GM13977 (cell line): ENCODE data around the gene ZNF761.
A peak's percentile ranks its signal among the peaks of the same experiment; 100 is the strongest.
"Not testable (repeated sequence)": the region's sequence is repeated elsewhere in the genome, so short reads cannot be mapped to it uniquely, and the experiment has no call there.

Source experiments
- DNase-seq: peaks from one replicate; pipeline ENCODE4 v3.0.0; 2012; ENCODE audit warnings: low spot score
- CTCF ChIP-seq: IDR thresholded peaks from 2 replicates; pipeline ENCODE4 v1.5.1; 2012; ENCODE audit warnings: mild to moderate bottlenecking, control low read depth; ENCODE audit not compliant: insufficient read depth; ENCODE audit errors: extremely low read depth, missing control alignments
- in situ Hi-C: fragments of 300-500 bp; cut with MboI; formaldehyde crosslinking; loops from one replicate; pipeline ENCODE4 v1.12.0; 2022; ENCODE audit warnings: low sequenced_read_pairs, low pct_unique_long_range_greater_than_20kb, mixed read lengths, inconsistent platforms; ENCODE audit not compliant: unreplicated experiment

Gene ZNF761

GRCh38 chr19:53424968-53425597, 6.7 kb upstream of the ZNF761 start:
- TF ChIP-seq CTCF, result peak; percentile 73
- DNase-seq, result peak; percentile 33
- in situ Hi-C loops, result no loop called here

- TF ChIP-seq CTCF, result no peak
- DNase-seq, result peak; percentile 10
- in situ Hi-C loops, result no loop called here
Measured at GRCh38 chr19:53432088-53432661, 391 bp downstream of the ZNF761 start.

GRCh38 chr19:53443809-53444208, 12.0 kb downstream of the ZNF761 start:
- in situ Hi-C loops, DNase-seq: not testable (repeated sequence)

GRCh38 chr19:53447196-53447595, 15.4 kb downstream of the ZNF761 start:
- DNase-seq, in situ Hi-C loops: not testable (repeated sequence)

DNA sequence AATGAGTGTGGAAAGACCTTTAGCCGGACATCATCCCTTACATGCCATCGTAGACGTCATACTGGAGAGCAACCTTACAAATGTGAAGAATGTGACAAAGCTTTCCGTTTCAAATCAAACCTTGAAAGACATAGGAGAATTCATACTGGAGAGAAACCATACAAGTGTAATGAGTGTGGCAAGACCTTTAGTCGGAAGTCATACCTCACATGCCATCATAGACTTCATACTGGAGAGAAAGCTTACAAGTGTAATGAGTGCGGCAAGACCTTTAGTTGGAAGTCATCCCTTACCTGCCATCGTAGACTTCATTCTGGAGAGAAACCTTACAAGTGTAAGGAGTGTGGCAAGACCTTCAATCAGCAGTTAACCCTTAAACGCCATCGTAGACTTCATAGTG, 24.0 kb downstream of the ZNF761 start:
- in situ Hi-C loops, result no loop called here
- no peak for DNase-seq
- no peak for TF ChIP-seq CTCF

DNA sequence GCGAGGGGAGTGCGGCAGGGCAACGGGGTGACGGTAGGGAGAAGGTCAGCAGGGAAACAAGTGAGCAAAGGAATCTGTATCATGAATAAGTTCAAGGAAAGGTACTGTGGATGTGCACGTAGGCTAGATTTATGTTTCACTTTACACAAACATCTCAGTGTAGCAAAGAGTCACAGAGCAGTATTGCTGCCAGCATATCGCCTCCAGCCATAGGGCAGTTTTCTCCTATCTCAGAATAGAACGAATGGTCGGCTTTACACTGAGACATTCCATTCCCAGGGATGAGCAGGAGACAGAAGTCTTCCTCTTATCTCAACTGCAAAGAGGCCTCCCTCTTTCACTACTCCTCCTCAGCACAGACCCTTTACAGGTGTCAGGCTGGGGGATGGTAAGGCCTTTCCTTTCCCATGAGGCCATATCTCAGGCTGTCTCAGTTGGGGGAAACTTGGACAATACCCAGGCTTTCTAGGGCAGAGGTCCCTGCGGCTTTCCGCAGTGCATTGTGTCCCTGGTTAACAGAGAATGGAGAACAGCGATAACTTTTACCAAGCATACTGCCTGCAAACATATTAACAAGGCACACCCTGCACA, 28.4 kb downstream of the ZNF761 start:
- DNase-seq, in situ Hi-C loops: not testable (repeated sequence)

GRCh38 chr19:53461866-53462265, 30.1 kb downstream of the ZNF761 start:
- no peak for DNase-seq
- in situ Hi-C loops, result no loop called here
- TF ChIP-seq CTCF, result no peak

DNA sequence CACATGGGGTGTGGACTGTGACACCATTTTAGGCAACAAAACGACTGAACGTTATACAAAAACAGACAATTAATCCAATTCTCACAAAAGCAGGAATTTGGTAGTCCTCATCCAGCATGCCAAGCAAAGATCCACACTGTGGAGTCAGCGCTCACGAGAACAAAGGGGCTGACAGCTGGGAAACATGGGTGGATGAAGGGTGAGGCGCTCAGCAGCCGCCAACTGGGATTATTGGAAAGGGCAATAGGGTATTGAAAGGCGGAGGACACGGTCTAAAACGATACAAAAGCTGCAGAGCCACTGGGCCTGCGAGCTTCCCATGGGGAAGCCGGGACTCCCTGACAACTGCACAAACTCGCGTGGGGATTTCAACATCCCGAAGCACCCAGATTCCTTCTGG, 31.1 kb downstream of the ZNF761 start:
- in situ Hi-C loops, result no loop called here
- TF ChIP-seq CTCF, result no peak
- DNase-seq, result no peak
